ENCODE results near the gene ANKRD62.

The ANKRD62 gene

DNA sequence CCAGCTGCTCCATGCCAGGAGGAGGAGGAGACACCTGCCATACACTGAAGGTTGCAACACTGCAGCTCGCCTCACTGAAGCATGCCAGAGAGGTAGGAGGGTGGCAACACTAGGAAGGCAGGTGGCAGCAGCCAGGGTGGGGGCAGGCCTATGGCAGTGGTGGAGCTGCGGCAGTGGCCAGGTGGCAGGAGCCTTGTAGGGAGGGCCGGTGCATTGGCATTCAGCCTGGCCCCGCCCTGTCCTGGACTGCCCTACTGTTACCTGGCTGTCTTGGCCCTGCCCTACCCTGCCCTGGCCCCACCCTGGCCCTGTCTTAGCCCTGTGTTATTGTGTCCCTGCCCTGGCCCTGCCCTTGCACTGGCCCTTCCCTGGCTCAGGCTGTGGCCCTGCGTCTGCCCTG is 7.4 kb upstream of the ANKRD62 start:
- Histone ChIP-seq H3K79me2 (ENCODE audit: control insufficient read depth, low read length) (no peaks in the 10 kb centered on the region), H3K27ac (ENCODE audit: low read depth, low read length) (no peak overlapping the region)

DNA sequence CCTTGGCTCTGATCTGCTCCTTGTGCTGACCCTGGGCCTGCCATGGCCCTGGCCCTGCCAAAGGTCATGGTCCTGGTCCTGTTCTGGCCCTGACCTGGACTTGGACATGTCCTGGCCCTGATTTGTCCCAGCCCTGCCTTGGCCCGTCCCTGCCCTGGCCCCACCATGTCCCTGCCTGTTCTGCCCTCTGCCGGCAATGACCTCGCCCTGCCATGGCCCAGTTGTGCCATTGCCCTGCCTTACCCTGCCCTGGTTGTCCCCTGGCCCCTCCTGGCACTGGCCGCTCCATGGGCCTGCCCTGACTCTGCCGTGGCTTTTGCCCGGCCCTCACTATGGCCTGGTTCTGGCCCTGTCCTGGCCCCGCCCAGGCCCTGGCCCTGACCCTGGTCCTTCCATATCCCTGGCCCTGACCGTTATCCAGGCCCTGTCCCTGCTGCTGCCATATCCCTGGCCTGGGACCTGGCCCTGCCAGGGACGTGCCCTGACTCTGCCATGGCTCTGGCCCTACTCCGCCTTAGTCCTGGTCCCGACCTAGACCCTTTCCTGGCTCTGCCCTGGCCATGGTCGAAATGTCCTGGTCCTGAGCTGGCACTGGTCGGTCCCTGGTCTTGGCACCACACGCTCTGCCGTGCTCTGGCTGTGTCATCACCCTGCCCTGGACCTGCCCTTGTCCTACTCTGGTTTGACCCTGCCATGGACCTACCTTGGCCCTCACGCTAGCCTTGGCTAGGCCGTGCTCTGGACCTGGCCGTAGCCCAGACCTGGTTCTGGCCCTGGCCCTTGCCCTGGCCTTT is 6.8 kb upstream of the ANKRD62 start:
- H3F3A ChIP-seq (ENCODE audit: control insufficient read depth, insufficient read depth), result no peaks in the 10 kb centered on the region
- H3K4me1 ChIP-seq (ENCODE audit: control insufficient read depth, low read length), result no peaks in the 10 kb centered on the region
- no peaks in the 10 kb centered on the region for H3K36me3 ChIP-seq (ENCODE audit: control insufficient read depth, low read length)
- no peak overlapping the region for H3K4me3 ChIP-seq (ENCODE audit: low read length)
- H3K79me2 ChIP-seq (ENCODE audit: control insufficient read depth, low read length), result no peaks in the 10 kb centered on the region
- H3K4me2 ChIP-seq (ENCODE audit: low read length), result no peak overlapping the region
- no peak for TF ChIP-seq EZH2phosphoT487 (IDR thresholded peaks at IDR 0.05; ENCODE audit: borderline replicate concordance, low read length)
- no peak overlapping the region for H3K27ac ChIP-seq (ENCODE audit: low read depth, low read length)
- H4K20me1 ChIP-seq (ENCODE audit: control insufficient read depth, insufficient read depth, low read depth, low read length), result no peaks in the 10 kb centered on the region
- no peaks in the 10 kb centered on the region for H3K9me2 ChIP-seq (replicated peaks; ENCODE audit: control insufficient read depth, low read length)
- no peaks in the 10 kb centered on the region for H3K27me3 ChIP-seq (ENCODE audit: control insufficient read depth, low read length)
- H3K9me3 ChIP-seq (ENCODE audit: control insufficient read depth, insufficient read depth, low read length), result no peaks in the 10 kb centered on the region

More for the DNA sequence above, 7.4 kb upstream of the ANKRD62 start:
- Histone ChIP-seq H3K4me2 (ENCODE audit: low read length) (no peak overlapping the region), H3K27me3 (ENCODE audit: control insufficient read depth, low read length) (no peaks in the 10 kb centered on the region), H4K20me1 (ENCODE audit: control insufficient read depth, insufficient read depth, low read depth, low read length) (no peaks in the 10 kb centered on the region), H3K9me2 (replicated peaks; ENCODE audit: control insufficient read depth, low read length) (no peaks in the 10 kb centered on the region), H3K9me3 (ENCODE audit: control insufficient read depth, insufficient read depth, low read length) (no peaks in the 10 kb centered on the region), H3F3A (ENCODE audit: control insufficient read depth, insufficient read depth) (no peaks in the 10 kb centered on the region), H3K4me3 (ENCODE audit: low read length) (no peak overlapping the region), H3K36me3 (ENCODE audit: control insufficient read depth, low read length) (no peaks in the 10 kb centered on the region), H3K4me1 (ENCODE audit: control insufficient read depth, low read length) (no peaks in the 10 kb centered on the region)
- no peak for TF ChIP-seq EZH2phosphoT487 (IDR thresholded peaks at IDR 0.05; ENCODE audit: borderline replicate concordance, low read length)

DNA sequence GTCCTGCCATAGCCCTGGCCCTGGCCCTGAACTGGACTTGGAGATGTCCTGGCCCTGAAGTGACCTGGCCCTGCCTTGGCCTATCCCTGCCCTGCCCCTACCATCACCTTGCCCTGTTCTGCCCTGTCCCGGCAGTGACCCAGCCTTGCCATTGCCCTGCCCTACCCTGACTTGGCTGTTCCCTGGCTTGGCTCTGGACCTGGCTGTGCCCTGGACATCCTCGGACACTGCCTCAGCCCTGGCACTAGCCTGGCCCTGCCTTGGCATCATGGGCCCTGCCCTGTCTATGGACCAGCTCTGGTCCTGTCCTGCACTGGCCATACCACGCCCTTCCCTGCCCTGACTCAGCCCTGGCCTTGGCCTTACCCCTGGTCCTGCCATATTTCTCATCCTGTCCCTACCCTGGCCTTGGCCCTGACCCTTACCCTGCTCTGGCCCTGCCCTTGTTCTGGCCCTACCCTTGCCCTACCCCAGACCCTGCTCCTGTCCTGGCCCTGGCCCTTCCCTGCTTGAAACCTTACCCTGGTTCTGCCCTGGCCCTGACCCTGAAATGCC is 6.1 kb upstream of the ANKRD62 start:
- Histone ChIP-seq H3K4me2 (ENCODE audit: low read length) (no peak overlapping the region), H3K27me3 (ENCODE audit: control insufficient read depth, low read length) (no peaks in the 10 kb centered on the region), H3F3A (ENCODE audit: control insufficient read depth, insufficient read depth) (no peaks in the 10 kb centered on the region), H3K4me3 (ENCODE audit: low read length) (no peak overlapping the region), H4K20me1 (ENCODE audit: control insufficient read depth, insufficient read depth, low read depth, low read length) (no peaks in the 10 kb centered on the region), H3K9me3 (ENCODE audit: control insufficient read depth, insufficient read depth, low read length) (no peaks in the 10 kb centered on the region), H3K79me2 (ENCODE audit: control insufficient read depth, low read length) (no peaks in the 10 kb centered on the region), H3K9me2 (replicated peaks; ENCODE audit: control insufficient read depth, low read length) (no peaks in the 10 kb centered on the region), H3K36me3 (ENCODE audit: control insufficient read depth, low read length) (no peaks in the 10 kb centered on the region), H3K4me1 (ENCODE audit: control insufficient read depth, low read length) (no peaks in the 10 kb centered on the region), H3K27ac (ENCODE audit: low read depth, low read length) (no peak overlapping the region)
- TF ChIP-seq EZH2phosphoT487 (IDR thresholded peaks at IDR 0.05; ENCODE audit: borderline replicate concordance, low read length), result no peak
- TF ChIP-seq, protein P1, sequence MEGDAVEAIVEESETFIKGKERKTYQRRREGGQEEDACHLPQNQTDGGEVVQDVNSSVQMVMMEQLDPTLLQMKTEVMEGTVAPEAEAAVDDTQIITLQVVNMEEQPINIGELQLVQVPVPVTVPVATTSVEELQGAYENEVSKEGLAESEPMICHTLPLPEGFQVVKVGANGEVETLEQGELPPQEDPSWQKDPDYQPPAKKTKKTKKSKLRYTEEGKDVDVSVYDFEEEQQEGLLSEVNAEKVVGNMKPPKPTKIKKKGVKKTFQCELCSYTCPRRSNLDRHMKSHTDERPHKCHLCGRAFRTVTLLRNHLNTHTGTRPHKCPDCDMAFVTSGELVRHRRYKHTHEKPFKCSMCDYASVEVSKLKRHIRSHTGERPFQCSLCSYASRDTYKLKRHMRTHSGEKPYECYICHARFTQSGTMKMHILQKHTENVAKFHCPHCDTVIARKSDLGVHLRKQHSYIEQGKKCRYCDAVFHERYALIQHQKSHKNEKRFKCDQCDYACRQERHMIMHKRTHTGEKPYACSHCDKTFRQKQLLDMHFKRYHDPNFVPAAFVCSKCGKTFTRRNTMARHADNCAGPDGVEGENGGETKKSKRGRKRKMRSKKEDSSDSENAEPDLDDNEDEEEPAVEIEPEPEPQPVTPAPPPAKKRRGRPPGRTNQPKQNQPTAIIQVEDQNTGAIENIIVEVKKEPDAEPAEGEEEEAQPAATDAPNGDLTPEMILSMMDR (IDR thresholded peaks at IDR 0.05; ENCODE audit: low read depth, low read length, poor library complexity, severe bottlenecking), result no peak

DNA sequence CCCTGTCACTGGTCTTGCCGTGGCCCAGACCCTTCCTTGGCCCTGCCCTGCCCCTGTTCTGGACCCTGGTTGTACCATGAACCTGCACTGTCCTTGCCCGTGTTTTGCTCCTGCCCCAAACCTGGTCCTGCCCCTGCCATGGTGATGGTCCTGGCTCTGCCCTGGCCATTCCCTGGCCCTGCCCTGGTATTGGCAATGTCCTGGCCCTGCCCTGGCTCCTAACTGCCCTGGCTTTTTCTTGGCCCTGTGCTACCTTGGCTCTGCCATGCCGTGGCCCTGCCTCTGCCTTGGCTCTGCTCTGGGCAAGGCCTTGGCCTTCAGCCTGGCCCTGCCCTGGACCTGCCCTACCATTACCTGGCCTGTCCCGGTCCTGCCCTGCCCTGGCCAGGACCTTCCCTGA is 5.5 kb upstream of the ANKRD62 start:
- Histone ChIP-seq H3K9me3 (ENCODE audit: control insufficient read depth, insufficient read depth, low read length) (no peaks in the 10 kb centered on the region), H3K4me2 (ENCODE audit: low read length) (no peak overlapping the region), H3K36me3 (ENCODE audit: control insufficient read depth, low read length) (no peaks in the 10 kb centered on the region), H4K20me1 (ENCODE audit: control insufficient read depth, insufficient read depth, low read depth, low read length) (no peaks in the 10 kb centered on the region), H3K27me3 (ENCODE audit: control insufficient read depth, low read length) (no peaks in the 10 kb centered on the region), H3K79me2 (ENCODE audit: control insufficient read depth, low read length) (no peaks in the 10 kb centered on the region), H3K4me1 (ENCODE audit: control insufficient read depth, low read length) (no peaks in the 10 kb centered on the region), H3K9me2 (replicated peaks; ENCODE audit: control insufficient read depth, low read length) (no peaks in the 10 kb centered on the region), H3K4me3 (ENCODE audit: low read length) (no peak overlapping the region), H3F3A (ENCODE audit: control insufficient read depth, insufficient read depth) (no peaks in the 10 kb centered on the region), H3K27ac (ENCODE audit: low read depth, low read length) (no peak overlapping the region)
- TF ChIP-seq EZH2phosphoT487 (IDR thresholded peaks at IDR 0.05; ENCODE audit: borderline replicate concordance, low read length), result no peak
- TF ChIP-seq, protein P1 (IDR thresholded peaks at IDR 0.05; ENCODE audit: low read depth, low read length, poor library complexity, severe bottlenecking), result no peak

All from DOHH2 (cell line).